Stimulated activated CD4-positive, alpha-beta T cell treated with anti-CD3 and anti-CD28 coated beads, Interleukin-4, amount 100 ng/mL, for 1 hour (primary cell): ENCODE measurements around the gene VASH1.

Experiments used
- DNase-seq: peaks from one replicate; pipeline ENCODE4 v3.0.0-alpha.2; 2020

VASH1 gene

DNA sequence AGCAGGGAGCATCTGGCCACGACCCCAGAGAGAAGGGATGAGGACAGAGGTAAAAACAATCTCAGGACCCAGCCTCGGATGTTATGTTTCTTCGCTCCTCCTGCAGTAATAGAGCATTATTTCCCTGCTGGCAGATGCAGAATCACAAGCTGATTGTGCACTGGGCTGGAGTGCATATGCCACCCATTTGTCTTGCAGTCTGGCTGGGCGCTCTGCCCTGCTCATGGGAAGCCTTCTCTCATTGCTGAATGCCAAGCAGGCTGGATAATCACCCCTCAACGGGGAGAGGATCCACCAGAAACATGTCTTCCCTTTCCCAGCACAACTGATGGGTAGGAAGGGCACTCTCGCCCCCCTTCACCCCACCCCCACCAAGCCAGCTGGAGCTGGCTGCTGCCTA, 8.5 kb upstream of the VASH1 start:
- no peak for DNase-seq

GRCh38 chr14:76753541-76754198, 7.6 kb upstream of the VASH1 start:
- no peak for DNase-seq

DNA sequence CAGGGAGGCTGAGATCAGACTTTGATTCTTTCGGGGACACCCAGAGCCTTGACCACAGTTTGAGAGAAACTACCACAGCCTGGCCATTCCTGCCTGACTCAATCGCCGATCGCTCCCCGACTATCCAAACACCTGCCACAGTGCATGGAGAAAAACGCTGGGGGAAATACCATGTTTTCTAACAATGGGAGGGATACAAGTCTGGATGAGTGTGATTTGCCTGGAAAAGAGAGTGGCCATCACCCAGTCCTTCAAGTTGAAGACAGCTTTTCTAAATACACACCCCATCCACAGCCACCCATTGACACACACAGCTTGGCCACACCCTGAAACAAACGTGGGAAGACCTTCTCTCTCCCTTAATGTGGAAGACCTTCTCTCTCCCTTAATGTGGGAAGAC, 6.7 kb upstream of the VASH1 start:
- DNase-seq: no peak

- no peak for DNase-seq
Measured at GRCh38 chr14:76755610-76756370, 5.5 kb upstream of the VASH1 start.

GRCh38 chr14:76756371-76756750, 4.9 kb upstream of the VASH1 start:
- no peak for DNase-seq

- no peak for DNase-seq
Measured at GRCh38 chr14:76759589-76759988, 1.7 kb upstream of the VASH1 start.

- no peak for DNase-seq
Measured at GRCh38 chr14:76760331-76761135, 735 bp upstream of the VASH1 start.

GRCh38 chr14:76761960-76762410, 717 bp downstream of the VASH1 start:
- DNase-seq: no peak

GRCh38 chr14:76762411-76763095, 1.3 kb downstream of the VASH1 start:
- no peak for DNase-seq

DNA sequence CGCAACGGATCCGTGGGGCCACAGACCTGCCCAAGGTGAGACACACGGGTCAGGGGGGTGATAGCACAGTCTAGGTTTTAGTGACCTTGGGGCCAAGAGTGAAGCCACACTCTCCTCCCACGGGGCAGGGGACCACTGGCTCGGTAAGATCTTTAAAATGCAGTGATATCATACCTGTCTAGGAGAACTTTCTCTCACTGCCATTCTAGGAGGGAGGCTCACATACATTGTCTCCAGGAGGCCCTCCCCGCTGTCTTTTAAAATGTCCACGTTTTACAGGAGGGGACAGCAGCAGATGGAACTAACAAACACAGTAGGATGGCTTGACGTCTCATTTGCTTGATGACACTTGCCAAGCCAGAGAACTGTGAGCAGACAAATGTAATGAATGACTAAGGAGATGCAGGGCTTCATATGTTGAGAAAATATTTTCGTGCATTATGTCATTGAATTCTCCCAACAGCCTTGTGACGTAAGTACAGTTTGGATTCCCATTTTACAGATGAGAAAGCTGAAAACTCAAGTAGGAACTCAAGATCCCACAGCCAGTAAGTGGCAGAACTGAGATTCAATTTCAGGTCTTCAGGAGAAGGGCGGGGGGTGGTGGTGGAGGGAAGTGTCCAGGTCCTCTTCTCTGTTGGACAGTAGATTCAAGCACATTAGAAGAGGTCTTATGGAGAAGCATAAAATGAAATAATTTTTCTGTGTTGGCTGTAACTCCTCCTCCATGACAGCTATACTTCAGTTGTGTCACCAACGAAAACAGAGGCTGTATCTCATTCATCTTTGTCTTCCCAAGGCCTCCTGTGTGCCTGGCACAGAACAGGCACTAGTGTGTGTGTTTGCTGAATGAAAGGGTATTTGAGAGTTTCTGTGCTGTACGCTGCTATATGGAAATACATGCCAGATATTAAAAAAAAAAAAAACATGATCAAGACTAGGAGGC, 2.1 kb downstream of the VASH1 start:
- no peak for DNase-seq

- DNase-seq: no peak
Measured at GRCh38 chr14:76765461-76765931, 4.2 kb downstream of the VASH1 start.

DNA sequence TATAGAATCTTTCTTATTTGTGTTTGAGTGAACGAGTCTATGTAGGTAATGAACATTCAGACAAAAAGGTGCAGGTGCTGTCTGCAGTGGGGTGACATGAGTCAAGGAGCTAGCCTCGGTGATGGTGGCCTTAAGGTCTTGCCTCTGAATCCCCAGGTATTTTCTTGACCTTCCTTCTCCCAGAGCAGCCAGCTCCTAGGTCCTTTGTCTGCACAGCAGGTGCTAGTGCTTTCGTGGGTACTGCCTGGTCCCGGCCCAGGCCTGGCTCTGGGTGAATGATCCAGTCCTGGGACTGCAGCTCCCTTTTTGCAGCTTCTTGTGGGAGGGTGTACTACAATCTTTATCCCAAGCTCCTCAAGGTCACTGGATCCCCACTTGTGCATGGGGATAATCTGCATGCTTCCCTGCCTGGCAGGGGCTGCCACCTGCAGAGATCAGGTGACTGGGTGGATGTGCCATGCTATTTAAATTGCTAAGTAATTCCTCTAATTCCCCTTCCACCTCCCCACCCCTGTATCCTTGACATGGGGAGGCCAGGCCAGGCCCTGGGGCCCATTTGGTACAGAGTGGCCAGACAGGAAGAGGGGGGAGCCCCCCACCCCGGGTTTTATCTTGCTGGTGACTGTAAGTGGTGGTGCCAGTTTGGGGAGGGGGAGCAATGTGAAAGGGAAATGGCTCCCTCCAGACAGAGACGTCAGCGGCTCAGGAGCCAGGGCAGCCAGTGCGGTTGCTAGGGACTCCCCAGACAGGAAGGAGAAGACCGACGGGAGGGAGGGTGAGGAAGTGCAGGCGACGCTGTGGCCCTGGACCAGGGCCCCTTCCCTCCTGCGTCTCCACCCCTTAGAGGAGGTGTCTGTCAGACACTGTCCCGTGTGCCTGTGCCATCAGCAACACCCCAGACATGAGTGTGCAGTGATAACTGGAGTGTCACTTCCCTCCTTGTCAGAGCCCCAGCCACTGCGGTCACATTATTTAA, 6.7 kb downstream of the VASH1 start:
- peak; percentile 38 for DNase-seq

DNA sequence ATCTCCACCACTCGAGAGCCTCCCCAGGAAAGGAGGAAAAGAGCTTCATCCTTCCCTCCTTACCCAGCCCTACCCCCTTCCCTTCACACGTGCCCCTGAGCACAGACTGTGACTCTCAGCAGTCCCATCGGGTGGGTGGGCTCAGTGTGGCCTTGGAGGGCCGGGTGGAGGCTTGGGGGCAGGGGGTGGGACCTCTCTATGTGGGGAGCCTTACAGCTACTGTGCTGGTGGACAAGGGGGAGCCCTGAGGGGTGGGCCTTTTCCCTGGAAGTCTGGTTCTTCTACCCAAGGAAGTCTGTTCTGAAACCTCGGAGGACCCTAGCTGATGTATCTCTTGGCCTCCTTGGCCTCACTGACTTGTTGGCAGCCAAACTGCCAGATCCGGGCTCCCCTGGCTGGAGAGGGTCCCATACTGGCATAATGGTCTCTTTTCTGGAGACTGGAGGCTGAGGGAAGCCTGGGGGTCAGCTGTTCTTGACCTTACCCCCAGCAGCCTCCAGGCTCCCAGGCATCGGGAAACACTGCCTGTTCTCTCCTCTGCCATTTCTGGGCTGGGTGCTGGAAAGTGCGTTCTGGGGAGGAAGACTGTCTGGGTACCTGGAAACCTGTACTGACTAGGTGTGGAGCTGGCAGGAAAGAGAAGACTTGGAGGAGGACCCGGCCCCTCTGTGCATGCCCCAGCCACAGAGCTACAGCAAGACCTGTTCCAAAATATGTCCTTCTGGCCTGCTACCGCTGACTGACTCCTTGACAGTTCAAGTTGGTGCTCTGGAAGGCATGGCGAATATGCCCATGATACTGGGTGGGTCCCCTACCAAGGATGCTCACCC, 7.6 kb downstream of the VASH1 start:
- DNase-seq: no peak

- no peak for DNase-seq
Measured at GRCh38 chr14:76769636-76770292, 8.5 kb downstream of the VASH1 start.

GRCh38 chr14:76770521-76771436, 9.5 kb downstream of the VASH1 start:
- no peak for DNase-seq

DNA sequence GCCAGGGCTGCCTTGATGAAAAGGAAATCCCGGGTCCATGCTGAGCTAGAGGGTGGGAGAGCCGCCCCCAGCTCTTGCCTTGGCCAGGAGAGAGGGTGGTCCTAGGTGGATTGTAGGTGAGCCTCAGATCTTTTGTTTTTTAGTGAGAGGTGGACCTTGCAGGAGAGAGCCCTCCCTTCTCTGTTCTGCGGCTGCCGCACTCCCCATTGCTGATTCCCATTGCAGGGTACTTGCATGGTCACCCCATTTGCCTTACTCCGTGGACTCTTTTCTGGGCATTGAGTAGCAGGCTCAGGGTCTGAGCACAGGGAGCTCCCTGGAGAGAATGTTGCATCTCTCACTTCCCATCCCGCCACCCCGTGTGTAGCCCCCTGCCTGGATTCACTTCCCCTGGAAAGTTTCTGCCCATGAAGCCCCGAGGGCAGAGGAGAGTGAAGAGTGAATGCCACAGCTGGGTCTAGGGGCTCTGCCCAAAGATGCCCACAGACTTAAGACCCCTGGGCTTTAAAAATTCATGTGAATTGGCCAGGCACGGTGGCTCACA, 10.2 kb downstream of the VASH1 start:
- no peak for DNase-seq
